Duodenal mucosa (tissue), 2 donors: ENCODE results near the gene ACR.
"Not testable (repeated sequence)": the region's sequence is repeated elsewhere in the genome, so short reads cannot be mapped to it uniquely, and the experiment has no call there.

ENCODE experiments used
- H3K27ac ChIP-seq: one replicate; pipeline ENCODE4 v1.7.0; 2013; ENCODE audit warnings: low read depth, low read length
- H3K27me3 ChIP-seq, 2 donors: one replicate each; pipeline ENCODE4 v1.7.0; 2013; ENCODE audit warnings: low read length in 2 of 2, control low read depth in 1 of 2; ENCODE audit not compliant: insufficient read depth in 2 of 2, control insufficient read depth in 1 of 2
- H3K36me3 ChIP-seq, 2 donors: one replicate each; pipeline ENCODE4 v1.7.0; 2013; ENCODE audit warnings: low read length in 2 of 2, control low read depth in 1 of 2; ENCODE audit not compliant: insufficient read depth in 2 of 2, control insufficient read depth in 1 of 2
- H3K4me1 ChIP-seq, 2 donors: one replicate each; pipeline ENCODE4 v1.7.0; 2013; ENCODE audit warnings: low read length in 2 of 2, control low read depth in 1 of 2; ENCODE audit not compliant: insufficient read depth in 2 of 2, control insufficient read depth in 1 of 2
- H3K4me3 ChIP-seq, 2 donors: one replicate each; pipeline ENCODE4 v1.7.0; 2013; ENCODE audit warnings: low read length in 2 of 2, low read depth in 1 of 2
- H3K9ac ChIP-seq, 2 donors: one replicate each; pipeline ENCODE4 v1.7.0; 2013; ENCODE audit warnings: low read length in 2 of 2, low read depth in 1 of 2
- H3K9me3 ChIP-seq, 2 donors: one replicate each; pipeline ENCODE4 v1.7.0; 2013; ENCODE audit warnings: low read length in 2 of 2, control low read depth in 1 of 2; ENCODE audit not compliant: control insufficient read depth in 1 of 2

ACR gene

GRCh38 chr22:50733521-50734342 is 4.3 kb upstream of the ACR start:
- Histone ChIP-seq H3K4me1 (peaks cover 0 to 14% of the 10 kb centered on the region in 2 donors), H3K27me3 (no peaks in the 10 kb centered on the region), H3K9ac (no peak overlapping the region), H3K9me3 (no peaks in the 10 kb centered on the region), H3K27ac (no peak overlapping the region), H3K4me3 (no peak overlapping the region), H3K36me3 (no peaks in the 10 kb centered on the region)

- Histone ChIP-seq H3K4me3 (no peak overlapping the region), H3K27ac (no peak overlapping the region), H3K9ac (no peak overlapping the region), H3K4me1 (peaks cover 0 to 14% of the 10 kb centered on the region in 2 donors), H3K27me3 (no peaks in the 10 kb centered on the region), H3K36me3 (no peaks in the 10 kb centered on the region), H3K9me3 (no peaks in the 10 kb centered on the region)
Observed at GRCh38 chr22:50734343-50734771, 3.6 kb upstream of the ACR start.

GRCh38 chr22:50734986-50735738 is 2.8 kb upstream of the ACR start:
- no peaks in the 10 kb centered on the region for H3K27me3 ChIP-seq
- no peak overlapping the region for H3K27ac ChIP-seq
- no peak overlapping the region for H3K9ac ChIP-seq
- H3K9me3 ChIP-seq: no peaks in the 10 kb centered on the region
- H3K4me3 ChIP-seq: no peak overlapping the region
- H3K36me3 ChIP-seq: no peaks in the 10 kb centered on the region
- H3K4me1 ChIP-seq: peaks cover 0 to 5% of the 10 kb centered on the region in 2 donors

DNA sequence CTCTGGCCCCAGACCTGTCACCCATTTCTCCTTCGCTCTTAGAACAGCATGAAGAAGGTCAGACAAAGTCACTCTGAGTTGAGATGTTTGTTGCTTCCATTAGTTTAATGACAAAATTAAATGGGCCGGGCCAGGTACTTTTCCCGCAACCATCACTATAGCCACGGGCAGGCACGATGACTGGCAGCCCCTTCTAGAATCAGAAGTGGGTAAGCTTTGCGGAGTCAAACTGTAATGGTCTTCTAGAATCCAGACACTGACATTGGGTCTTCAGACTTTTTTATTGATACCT is 2.3 kb upstream of the ACR start:
- H3K4me1 ChIP-seq: peaks cover 0 to 4% of the 10 kb centered on the region in 2 donors
- no peaks in the 10 kb centered on the region for H3K36me3 ChIP-seq
- no peaks in the 10 kb centered on the region for H3K27me3 ChIP-seq
- no peak overlapping the region for H3K4me3 ChIP-seq
- H3K9me3 ChIP-seq: no peaks in the 10 kb centered on the region
- no peak overlapping the region for H3K27ac ChIP-seq
- no peak overlapping the region for H3K9ac ChIP-seq

DNA sequence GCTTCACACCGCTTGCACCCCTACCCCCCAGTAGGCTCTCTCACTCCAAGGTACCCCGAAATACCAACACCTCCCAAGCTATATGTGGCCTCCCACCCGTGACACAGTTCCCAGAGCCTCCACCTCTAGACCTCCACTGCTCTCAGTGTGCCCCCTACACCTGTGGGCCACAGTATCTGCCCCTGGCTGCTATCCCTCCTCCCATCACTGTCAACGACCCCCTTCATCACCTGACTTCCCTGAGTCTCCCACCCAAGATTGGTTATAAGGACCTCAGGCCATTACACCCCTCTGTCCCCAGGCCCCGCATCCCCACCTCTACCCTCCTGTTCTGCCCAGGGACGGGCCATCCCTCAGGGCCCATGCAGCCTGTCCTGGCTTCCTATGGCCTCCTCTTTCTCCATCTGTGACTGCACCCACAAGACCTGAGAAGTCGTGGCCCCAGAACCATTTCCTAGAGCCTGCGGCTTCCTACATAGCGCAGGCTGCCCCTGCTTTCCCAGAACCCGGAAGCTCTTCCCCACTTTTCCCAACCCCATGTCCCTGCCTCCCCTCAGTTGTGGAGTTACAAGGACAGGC is 734 bp downstream of the ACR start:
- Histone ChIP-seq H3K27ac (no peak overlapping the region), H3K27me3 (no peaks in the 10 kb centered on the region), H3K36me3 (no peaks in the 10 kb centered on the region), H3K4me3 (no peak overlapping the region), H3K4me1 (no peaks in the 10 kb centered on the region), H3K9me3 (no peaks in the 10 kb centered on the region), H3K9ac (no peak overlapping the region)

- H3K27me3 ChIP-seq: no peaks in the 10 kb centered on the region
- no peaks in the 10 kb centered on the region for H3K9me3 ChIP-seq
- H3K36me3 ChIP-seq: no peaks in the 10 kb centered on the region
- H3K27ac ChIP-seq: no peak overlapping the region
- H3K4me1 ChIP-seq: no peaks in the 10 kb centered on the region
- H3K9ac ChIP-seq: no peak overlapping the region
- no peak overlapping the region for H3K4me3 ChIP-seq
Observed at GRCh38 chr22:50739279-50739691, 1.3 kb downstream of the ACR start.

- no peaks in the 10 kb centered on the region for H3K36me3 ChIP-seq
- no peaks in the 10 kb centered on the region for H3K9me3 ChIP-seq
- no peaks in the 10 kb centered on the region for H3K27me3 ChIP-seq
- H3K4me3 ChIP-seq: no peak overlapping the region
- H3K9ac ChIP-seq: no peak overlapping the region
- H3K27ac ChIP-seq: no peak overlapping the region
- H3K4me1 ChIP-seq: no peaks in the 10 kb centered on the region
Observed at GRCh38 chr22:50739894-50740293, 1.9 kb downstream of the ACR start.

GRCh38 chr22:50740714-50741113 is 2.7 kb downstream of the ACR start:
- not testable (repeated sequence) for H3K4me3 ChIP-seq, H3K36me3 ChIP-seq, H3K27me3 ChIP-seq, H3K27ac ChIP-seq, H3K4me1 ChIP-seq, H3K9me3 ChIP-seq, H3K9ac ChIP-seq

DNA sequence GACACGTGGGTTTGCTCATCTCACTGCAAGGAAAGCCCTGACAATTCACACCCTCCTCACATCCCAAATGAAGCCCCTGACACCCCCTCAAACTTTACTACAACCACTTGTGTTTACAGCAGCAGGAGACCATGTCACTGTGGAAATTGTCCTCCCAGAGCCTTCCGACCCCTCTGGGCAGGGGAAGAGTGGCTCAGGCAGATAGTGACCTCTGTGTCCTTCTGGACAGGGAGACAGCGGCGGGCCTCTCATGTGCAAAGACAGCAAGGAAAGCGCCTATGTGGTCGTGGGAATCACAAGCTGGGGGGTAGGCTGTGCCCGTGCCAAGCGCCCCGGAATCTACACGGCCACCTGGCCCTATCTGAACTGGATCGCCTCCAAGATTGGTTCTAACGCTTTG is 6.4 kb downstream of the ACR start:
- H3K27ac ChIP-seq, H3K9ac ChIP-seq, H3K27me3 ChIP-seq, H3K36me3 ChIP-seq, H3K4me3 ChIP-seq, H3K9me3 ChIP-seq, H3K4me1 ChIP-seq: not testable (repeated sequence)

DNA sequence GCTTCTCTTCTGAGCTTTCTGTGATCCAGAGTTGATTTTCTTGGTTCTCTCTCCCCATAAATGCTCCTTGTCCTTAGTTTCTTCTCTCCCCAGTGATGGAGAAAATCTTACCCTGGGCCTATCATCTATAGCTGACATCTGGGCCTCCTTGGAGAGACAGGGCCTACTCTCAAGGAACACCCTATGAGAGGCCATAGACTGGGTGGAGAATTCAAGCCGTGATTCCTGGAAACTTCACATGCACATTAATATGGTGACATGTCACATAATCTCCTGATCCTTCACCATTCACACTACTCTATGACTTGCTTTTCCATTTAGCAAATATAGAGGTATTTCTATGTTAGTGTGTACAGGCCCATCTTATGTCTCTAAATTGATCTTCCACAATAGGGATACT is 9.5 kb downstream of the ACR start:
- H3K9me3 ChIP-seq, H3K4me1 ChIP-seq, H3K36me3 ChIP-seq, H3K27me3 ChIP-seq, H3K27ac ChIP-seq, H3K4me3 ChIP-seq, H3K9ac ChIP-seq: not testable (repeated sequence)
